HepG2 (cell line): ENCODE data around the gene MTF1.
"Not testable (repeated sequence)": the region's sequence is repeated elsewhere in the genome, so short reads cannot be mapped to it uniquely, and the experiment has no call there.

Experiments used
- AKAP8 ChIP-seq: sonication (generic); formaldehyde crosslinking; IDR thresholded peaks from 2 replicates; pipeline ENCODE4 v1.5.1; 2020; ENCODE audit warnings: mild to moderate bottlenecking, missing genetic modification reagents
- HCFC1 ChIP-seq: fragments of 150-350 bp; IDR thresholded peaks from 2 replicates; pipeline ENCODE4 v1.6.1; 2014; ENCODE audit warnings: low read depth, low read length
- MAZ ChIP-seq, 2 experiments: sonication (generic) in 1 of 2; formaldehyde crosslinking in 1 of 2; IDR thresholded peaks; 2 replicates each; pipeline versions ENCODE4 v1.5.0 to v1.6.1; 2012 to 2020; ENCODE audit warnings: low read depth in 2 of 2, mild to moderate bottlenecking in 2 of 2, borderline replicate concordance in 1 of 2, improper control_type of control experiment in 1 of 2, low read length in 1 of 2, missing genetic modification reagents in 1 of 2, moderate library complexity in 1 of 2
- MIER3 ChIP-seq: IDR thresholded peaks from 2 replicates; pipeline ENCODE4 v1.6.1; 2016; ENCODE audit warnings: missing compliant biosample characterization, borderline replicate concordance
- MYC ChIP-seq: sonication (generic); formaldehyde crosslinking; IDR thresholded peaks from 2 replicates; pipeline ENCODE4 v1.9.0; 2021; ENCODE audit warnings: missing genetic modification reagents, borderline replicate concordance
- NCOR1 ChIP-seq: fragments of 200-600 bp; sonication (generic); IDR thresholded peaks from 2 replicates; pipeline ENCODE4 v1.7.0; 2017; ENCODE audit warnings: antibody characterized with exemption, low read length, borderline replicate concordance
- NR2F1 ChIP-seq, 2 experiments: fragments of 450-650 bp in 1 of 2; formaldehyde crosslinking in 1 of 2; IDR thresholded peaks; 2 replicates each; pipeline versions ENCODE4 v1.5.0 to v1.6.1; 2016 to 2020; ENCODE audit warnings: mild to moderate bottlenecking in 1 of 2, missing compliant biosample characterization in 1 of 2, missing genetic modification reagents in 1 of 2, moderate library complexity in 1 of 2
- SP1 ChIP-seq, 2 experiments: fragments of 450-650 bp in 1 of 2; sonication (generic) in 1 of 2; formaldehyde crosslinking in 1 of 2; IDR thresholded peaks; 2 replicates each; pipeline versions ENCODE4 v1.4.0 to v1.6.1; 2016 to 2020; ENCODE audit warnings: missing genetic modification reagents in 1 of 2
- ZBTB1 ChIP-seq: sonication (generic); formaldehyde crosslinking; IDR thresholded peaks from 2 replicates; pipeline ENCODE4 v1.4.0; 2020; ENCODE audit warnings: missing genetic modification reagents, borderline replicate concordance

DNA sequence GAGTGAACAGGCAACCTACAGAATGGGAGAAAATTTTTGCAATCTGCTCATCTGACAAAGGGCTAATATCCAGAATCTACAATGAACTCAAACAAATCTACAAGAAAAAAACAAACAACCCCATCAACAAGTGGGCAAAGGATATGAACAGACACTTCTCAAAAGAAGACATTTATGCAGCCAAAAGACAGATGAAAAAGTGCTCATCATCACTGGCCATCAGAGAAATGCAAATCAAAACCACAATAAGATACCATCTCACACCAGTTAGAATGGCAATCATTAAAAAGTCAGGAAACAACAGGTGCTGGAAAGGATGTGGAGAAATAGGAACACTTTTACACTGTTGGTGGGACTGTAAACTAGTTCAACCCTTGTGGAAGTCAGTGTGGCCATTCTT lies 88.0 kb downstream of the MTF1 start:
- not testable (repeated sequence) for TF ChIP-seq HCFC1; ZBTB1 (CRISPR knock-in tag); MIER3 (CRISPR knock-in tag); AKAP8; MYC (CRISPR knock-in tag); MAZ (IDR thresholded peaks at IDR 0.05; ENCODE audit: borderline replicate concordance, low read depth, low read length); MAZ (CRISPR knock-in tag; IDR thresholded peaks at IDR 0.05; ENCODE audit: low read depth); NR2F1 (CRISPR knock-in tag; IDR thresholded peaks at IDR 0.05); NCOR1; SP1 (IDR thresholded peaks at IDR 0.05); SP1 (CRISPR knock-in tag; IDR thresholded peaks at IDR 0.05)
